ENCODE results near the gene MCTP1. TPM values are rescaled to one million over a fixed set of nuclear protein-coding genes. Genes with fewer than 3 reads are reported as not detected.

The MCTP1 gene
- total RNA-seq, 2 experiments from 2014 or later = not detected

DNA sequence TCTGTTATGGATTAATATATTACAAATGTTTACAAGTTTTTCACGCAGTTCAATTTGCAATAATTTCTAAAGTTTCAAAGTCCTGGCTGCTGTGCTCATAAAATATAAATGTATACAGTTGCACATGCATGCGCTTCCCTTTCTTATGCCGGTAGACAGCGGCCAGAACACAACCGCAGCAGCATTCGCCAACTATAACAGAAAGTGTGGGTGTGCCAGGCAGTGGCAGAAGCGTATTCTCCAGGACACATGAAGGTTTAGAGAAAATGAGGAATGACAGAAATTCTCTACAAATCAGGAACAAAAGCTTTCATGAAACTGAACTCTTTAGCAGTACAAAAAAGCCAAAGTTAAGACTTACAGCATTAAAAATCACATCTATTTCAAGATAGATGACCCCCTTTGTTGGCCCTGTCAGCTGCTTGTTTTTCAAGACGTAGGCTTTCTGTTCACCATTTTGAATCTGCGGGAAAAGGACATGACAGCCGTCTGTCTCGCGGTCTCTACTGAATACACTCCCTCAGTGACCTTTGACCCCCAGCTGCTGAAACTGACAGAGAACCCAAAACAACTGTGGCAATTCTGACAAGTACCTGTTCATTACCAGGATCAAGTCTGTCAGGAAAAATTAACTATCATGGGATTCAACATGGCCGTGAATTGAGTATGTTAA lies 414.2 kb downstream of the MCTP1 start:
- DNase-seq (ENCODE audit: low spot score) = no peak
- Histone ChIP-seq H3K9me3 (ENCODE audit: low read length) (no peaks in the 10 kb centered on the region), H2AFZ (ENCODE audit: low read length) (0 out of 2 replicates have a peak overlapping the region, but pooled peaks have one; percentile 42), H3K27ac (ENCODE audit: low read depth, low read length, poor library complexity, severe bottlenecking) (no peak overlapping the region), H3K4me3 (ENCODE audit: low read depth, low read length, poor library complexity, severe bottlenecking) (no peak overlapping the region), H3K4me1 (ENCODE audit: insufficient read depth, low read length, poor library complexity, severe bottlenecking) (no peaks in the 10 kb centered on the region), H3K4me2 (ENCODE audit: low read length) (no peak overlapping the region), H4K20me1 (ENCODE audit: insufficient read depth, low read length) (no peaks in the 10 kb centered on the region), H3K36me3 (ENCODE audit: insufficient read depth, low read length) (no peaks in the 10 kb centered on the region), H3K79me2 (ENCODE audit: insufficient read depth, low read depth, low read length) (no peaks in the 10 kb centered on the region), H3K9me2 (ENCODE audit: insufficient read depth, low read length) (no peaks in the 10 kb centered on the region)
- intact Hi-C loops (cut with micrococcal nuclease; ENCODE audit: unreplicated experiment) = no loop called here
- BruUV-seq (replicated peaks) = no TSS peak
- ChIA-PET CTCF (ENCODE audit: unreplicated experiment) (no interaction called here), POLR2A (no interaction called here)
- TF ChIP-seq, protein P1, sequence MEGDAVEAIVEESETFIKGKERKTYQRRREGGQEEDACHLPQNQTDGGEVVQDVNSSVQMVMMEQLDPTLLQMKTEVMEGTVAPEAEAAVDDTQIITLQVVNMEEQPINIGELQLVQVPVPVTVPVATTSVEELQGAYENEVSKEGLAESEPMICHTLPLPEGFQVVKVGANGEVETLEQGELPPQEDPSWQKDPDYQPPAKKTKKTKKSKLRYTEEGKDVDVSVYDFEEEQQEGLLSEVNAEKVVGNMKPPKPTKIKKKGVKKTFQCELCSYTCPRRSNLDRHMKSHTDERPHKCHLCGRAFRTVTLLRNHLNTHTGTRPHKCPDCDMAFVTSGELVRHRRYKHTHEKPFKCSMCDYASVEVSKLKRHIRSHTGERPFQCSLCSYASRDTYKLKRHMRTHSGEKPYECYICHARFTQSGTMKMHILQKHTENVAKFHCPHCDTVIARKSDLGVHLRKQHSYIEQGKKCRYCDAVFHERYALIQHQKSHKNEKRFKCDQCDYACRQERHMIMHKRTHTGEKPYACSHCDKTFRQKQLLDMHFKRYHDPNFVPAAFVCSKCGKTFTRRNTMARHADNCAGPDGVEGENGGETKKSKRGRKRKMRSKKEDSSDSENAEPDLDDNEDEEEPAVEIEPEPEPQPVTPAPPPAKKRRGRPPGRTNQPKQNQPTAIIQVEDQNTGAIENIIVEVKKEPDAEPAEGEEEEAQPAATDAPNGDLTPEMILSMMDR (conservative IDR thresholded peaks at IDR 0.05; ENCODE audit: low read length) = no peak
- TF ChIP-seq EZH2phosphoT487 (IDR thresholded peaks at IDR 0.05; ENCODE audit: borderline replicate concordance, low read depth, low read length) = no peak

DNA sequence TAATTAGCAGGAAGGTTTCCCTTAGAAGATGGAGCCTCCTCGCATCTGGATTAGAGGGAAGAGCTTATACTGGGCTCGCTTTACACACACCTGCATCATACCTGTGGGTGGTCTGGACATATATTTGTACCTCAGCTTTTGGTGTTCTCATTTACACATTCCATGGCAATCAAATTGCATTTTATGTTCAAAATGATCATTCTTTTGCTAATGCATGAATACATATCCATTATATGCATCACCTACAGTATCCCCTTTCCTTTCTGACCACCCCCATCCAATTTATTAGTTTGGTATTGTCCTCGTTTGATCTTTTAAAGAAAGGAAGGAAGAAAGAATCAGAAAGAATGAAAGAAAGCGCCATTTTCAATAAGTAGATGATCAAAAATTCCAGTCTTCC lies 415.0 kb downstream of the MCTP1 start:
- Histone ChIP-seq H3K9me2 (ENCODE audit: insufficient read depth, low read length) (no peaks in the 10 kb centered on the region), H3K9me3 (ENCODE audit: low read length) (no peaks in the 10 kb centered on the region), H3K79me2 (ENCODE audit: insufficient read depth, low read depth, low read length) (no peaks in the 10 kb centered on the region), H2AFZ (ENCODE audit: low read length) (0 out of 2 replicates have a peak overlapping the region, but pooled peaks have one; percentile 42), H3K27ac (ENCODE audit: low read depth, low read length, poor library complexity, severe bottlenecking) (no peak overlapping the region), H3K36me3 (ENCODE audit: insufficient read depth, low read length) (no peaks in the 10 kb centered on the region), H4K20me1 (ENCODE audit: insufficient read depth, low read length) (no peaks in the 10 kb centered on the region), H3K4me2 (ENCODE audit: low read length) (no peak overlapping the region), H3K4me1 (ENCODE audit: insufficient read depth, low read length, poor library complexity, severe bottlenecking) (no peaks in the 10 kb centered on the region), H3K4me3 (ENCODE audit: low read depth, low read length, poor library complexity, severe bottlenecking) (no peak overlapping the region)
- BruUV-seq (replicated peaks) = no TSS peak
- ChIA-PET CTCF (ENCODE audit: unreplicated experiment) (no interaction called here), POLR2A (no interaction called here)
- TF ChIP-seq EZH2phosphoT487 (IDR thresholded peaks at IDR 0.05; ENCODE audit: borderline replicate concordance, low read depth, low read length) = no peak
- TF ChIP-seq, protein P1 (conservative IDR thresholded peaks at IDR 0.05; ENCODE audit: low read length) = no peak
- DNase-seq (ENCODE audit: low spot score) = no peak
- intact Hi-C loops (cut with micrococcal nuclease; ENCODE audit: unreplicated experiment) = no loop called here

DNA sequence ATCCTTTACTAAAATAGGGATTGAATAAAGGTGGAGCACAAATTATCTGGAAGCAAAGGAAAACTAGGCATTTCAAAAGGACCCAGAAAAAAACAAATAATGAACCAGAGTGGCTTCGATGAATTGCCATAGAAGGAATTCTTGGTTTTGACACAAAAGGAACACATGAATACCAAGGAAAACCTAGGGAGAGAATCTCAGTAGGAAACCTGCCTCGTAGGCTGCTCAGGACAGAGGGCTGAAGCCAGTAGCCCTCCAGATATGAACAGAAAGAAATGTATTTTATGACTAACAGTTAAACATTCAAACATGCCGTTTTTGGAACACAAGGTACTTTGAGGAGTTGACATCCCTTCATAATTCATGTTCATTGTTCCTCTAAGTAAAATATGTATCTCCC lies 420.9 kb downstream of the MCTP1 start:
- POLR2A ChIA-PET = no interaction called here
- Histone ChIP-seq H3K4me1 (ENCODE audit: insufficient read depth, low read length, poor library complexity, severe bottlenecking) (no peaks in the 10 kb centered on the region), H3K9me3 (ENCODE audit: low read length) (no peaks in the 10 kb centered on the region), H3K4me2 (ENCODE audit: low read length) (no peak overlapping the region), H2AFZ (ENCODE audit: low read length) (no peak overlapping the region), H3K36me3 (ENCODE audit: insufficient read depth, low read length) (no peaks in the 10 kb centered on the region), H3K4me3 (ENCODE audit: low read depth, low read length, poor library complexity, severe bottlenecking) (no peak overlapping the region), H3K9me2 (ENCODE audit: insufficient read depth, low read length) (no peaks in the 10 kb centered on the region), H3K79me2 (ENCODE audit: insufficient read depth, low read depth, low read length) (no peaks in the 10 kb centered on the region), H4K20me1 (ENCODE audit: insufficient read depth, low read length) (no peaks in the 10 kb centered on the region), H3K27ac (ENCODE audit: low read depth, low read length, poor library complexity, severe bottlenecking) (no peak overlapping the region)
- CTCF ChIA-PET (ENCODE audit: unreplicated experiment) = no interaction called here
- intact Hi-C loops (cut with micrococcal nuclease; ENCODE audit: unreplicated experiment) = no loop called here
- no peak for DNase-seq (ENCODE audit: low spot score)
- TF ChIP-seq EZH2phosphoT487 (IDR thresholded peaks at IDR 0.05; ENCODE audit: borderline replicate concordance, low read depth, low read length) = no peak
- TF ChIP-seq, protein P1 (conservative IDR thresholded peaks at IDR 0.05; ENCODE audit: low read length) = no peak
- no TSS peak for BruUV-seq (replicated peaks)
